Activated CD8-positive, alpha-beta memory T cell treated with anti-CD3 and anti-CD28 coated beads, Interleukin-2, amount 50 U/mL, for 1 hour (primary cell): ENCODE data around the gene ITGA2.

ENCODE experiments used
- DNase-seq: peaks from one replicate; pipeline ENCODE4 v3.0.0-alpha.2; 2020; ENCODE audit errors: extremely low read depth

The ITGA2 gene

GRCh38 chr5:53017794-53018391 is 28.7 kb downstream of the ITGA2 start:
- no peak for DNase-seq

DNA sequence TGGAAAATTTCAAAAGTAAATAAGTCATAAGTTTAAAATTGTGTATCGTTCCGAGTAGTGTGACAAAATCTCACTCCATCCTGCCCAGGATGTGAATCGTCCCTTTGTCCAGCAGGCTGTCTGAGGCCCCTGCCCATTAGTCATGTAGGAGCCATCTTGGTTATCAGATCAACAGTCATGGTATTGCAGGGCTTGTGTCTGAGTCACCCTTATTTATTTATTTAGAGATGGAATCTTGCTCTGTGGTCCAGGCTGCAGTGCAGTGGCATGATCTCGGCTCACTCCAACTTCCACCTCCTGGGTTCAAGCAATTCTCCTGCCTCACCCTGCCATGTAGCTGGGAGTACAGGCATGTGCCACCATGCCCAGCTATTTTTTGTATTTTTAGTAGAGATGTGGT is 30.2 kb downstream of the ITGA2 start:
- DNase-seq: no peak

DNA sequence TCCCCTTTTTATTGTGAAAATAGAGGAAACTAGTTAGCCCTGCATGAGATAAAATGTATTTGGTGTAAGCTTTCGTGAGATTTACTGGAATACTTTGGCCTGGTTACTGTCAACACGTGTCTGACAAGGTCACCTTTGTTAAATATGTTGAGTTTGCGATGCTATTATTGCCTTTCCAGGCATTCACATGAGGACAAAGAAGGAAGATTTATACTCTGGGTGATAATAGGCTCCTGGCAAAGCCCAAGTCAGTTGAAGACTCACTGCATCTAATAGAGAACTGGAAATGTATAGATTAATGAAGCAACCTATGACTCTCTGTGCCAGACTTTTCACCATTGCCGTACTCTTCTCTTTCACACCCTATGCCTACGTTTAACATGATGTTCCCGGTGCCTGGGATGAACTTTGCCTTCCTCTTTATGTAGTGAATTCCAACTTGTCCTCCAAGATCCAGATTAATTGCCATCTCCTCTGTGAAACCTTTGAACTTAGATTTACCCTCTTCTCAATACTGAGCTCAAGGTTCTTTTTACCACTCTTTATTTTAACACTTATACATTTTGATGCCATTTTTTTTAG is 33.9 kb downstream of the ITGA2 start:
- no peak for DNase-seq

GRCh38 chr5:53023969-53024368 is 34.8 kb downstream of the ITGA2 start:
- no peak for DNase-seq

DNA sequence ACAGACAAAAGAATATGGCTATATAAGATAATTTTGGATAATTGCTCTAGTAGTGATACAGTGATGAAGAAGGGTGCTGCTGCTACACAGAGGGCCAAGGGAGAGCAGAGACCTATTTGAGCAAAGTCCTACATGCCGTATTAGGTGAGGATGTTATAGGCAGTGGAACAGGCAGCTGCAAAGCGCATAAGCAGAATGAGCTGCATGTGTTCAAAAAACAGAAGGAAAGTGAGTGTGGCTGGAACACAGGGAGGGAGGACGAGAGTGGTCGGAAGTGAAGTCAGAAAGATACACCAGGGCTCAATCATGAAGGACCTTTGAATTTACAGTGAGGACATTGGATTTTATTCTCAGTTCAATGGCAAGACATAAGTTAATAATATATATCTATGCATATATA is 35.4 kb downstream of the ITGA2 start:
- no peak for DNase-seq

DNA sequence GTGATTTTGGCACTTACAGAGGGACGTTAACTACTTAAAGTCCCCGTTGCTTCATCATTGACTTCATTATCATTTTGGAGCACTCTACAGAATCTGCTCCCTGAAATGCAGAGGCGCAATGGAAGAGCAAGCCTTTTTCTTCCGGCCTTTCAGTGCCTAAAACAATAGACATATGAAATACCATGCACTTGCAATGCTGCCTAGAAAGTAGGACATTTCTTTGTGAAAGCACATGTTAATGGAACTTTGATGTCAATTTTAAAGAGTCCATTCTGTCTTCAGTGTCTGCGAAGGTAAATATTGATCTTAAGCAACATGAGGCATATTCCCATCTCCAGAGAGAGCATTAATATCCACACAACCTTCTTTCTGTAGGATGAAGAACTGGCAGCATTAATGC is 36.3 kb downstream of the ITGA2 start:
- DNase-seq: no peak

DNA sequence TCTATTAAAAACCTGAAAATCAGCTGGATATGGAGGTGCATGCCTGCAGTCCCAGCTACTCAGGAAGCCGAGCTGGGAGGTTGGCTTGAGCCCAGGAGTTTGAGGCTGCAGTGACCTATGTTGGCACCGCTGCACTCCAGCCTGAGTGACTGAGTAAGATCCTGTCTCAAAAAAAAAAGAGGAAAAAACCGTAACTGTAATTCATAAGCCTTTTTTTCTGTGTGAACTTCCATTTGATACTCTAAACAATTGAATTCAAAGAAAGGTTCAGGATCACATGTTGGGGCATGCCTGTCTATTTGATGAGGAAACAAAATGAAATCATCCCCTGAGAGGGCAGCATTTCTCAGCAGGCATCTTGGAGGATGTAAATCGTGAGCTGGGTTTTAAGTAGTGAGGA is 38.8 kb downstream of the ITGA2 start:
- no peak for DNase-seq

GRCh38 chr5:53029608-53030007 is 40.5 kb downstream of the ITGA2 start:
- no peak for DNase-seq

DNA sequence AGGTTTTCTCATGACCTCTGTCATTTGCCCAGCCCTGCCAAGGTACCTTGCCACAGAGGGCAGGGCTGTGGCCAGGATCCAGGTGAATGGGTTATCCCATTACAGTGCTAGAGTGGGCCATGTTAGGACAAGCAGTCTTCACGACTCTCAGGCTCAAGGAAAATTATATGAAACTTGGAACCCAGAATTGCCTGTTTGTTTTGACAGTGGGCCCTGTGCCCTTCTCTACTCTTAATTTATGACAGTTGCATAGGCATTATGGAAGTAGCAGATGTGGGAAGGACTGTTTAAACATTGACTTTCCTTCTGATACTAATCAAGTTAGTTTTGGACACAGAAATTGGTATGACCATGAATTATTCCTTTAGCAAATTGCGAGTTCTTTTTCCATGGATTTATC is 41.7 kb downstream of the ITGA2 start:
- no peak for DNase-seq

DNA sequence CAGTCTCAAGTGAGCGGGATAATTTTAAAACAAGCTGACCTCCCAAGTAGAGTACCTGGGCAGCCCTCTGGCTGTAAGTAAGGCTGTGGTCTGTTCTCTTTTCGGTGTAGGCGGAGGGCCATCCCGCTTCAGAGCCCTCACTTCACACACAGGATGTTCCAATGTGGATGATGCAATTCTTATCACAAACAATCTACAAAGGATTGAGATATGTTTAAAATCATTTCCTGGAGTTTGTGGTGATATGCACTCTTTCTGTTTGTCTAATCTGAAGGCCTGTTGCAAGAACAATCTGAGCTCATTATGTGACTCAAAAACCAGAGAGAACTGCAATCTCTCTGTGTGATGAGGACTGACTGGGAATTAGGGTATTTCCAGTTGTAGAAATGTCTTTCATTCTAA is 42.5 kb downstream of the ITGA2 start:
- DNase-seq: no peak

- DNase-seq: no peak
These were observed 43.0 kb downstream of the ITGA2 start for GRCh38 chr5:53032188-53032587.

DNA sequence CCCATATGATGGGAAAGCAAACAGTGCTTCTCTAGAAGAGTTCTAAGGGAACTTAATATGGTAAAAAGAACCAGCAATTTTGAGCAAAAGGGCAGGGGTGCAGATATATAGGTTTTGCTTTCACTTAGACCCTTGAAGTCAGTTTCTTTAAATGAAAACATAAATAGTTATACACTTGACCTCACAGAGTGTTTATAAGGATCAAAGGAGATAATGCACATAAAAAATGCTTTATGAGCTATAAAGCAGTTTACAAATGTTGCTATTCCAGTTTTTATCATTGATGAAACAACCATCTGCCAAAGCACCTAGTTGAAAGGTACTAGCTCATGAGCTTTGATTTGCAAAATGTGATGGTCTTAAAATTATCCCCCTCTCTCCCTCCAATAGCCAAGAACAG is 45.7 kb downstream of the ITGA2 start:
- no peak for DNase-seq

GRCh38 chr5:53035868-53036381 is 46.8 kb downstream of the ITGA2 start:
- no peak for DNase-seq

DNA sequence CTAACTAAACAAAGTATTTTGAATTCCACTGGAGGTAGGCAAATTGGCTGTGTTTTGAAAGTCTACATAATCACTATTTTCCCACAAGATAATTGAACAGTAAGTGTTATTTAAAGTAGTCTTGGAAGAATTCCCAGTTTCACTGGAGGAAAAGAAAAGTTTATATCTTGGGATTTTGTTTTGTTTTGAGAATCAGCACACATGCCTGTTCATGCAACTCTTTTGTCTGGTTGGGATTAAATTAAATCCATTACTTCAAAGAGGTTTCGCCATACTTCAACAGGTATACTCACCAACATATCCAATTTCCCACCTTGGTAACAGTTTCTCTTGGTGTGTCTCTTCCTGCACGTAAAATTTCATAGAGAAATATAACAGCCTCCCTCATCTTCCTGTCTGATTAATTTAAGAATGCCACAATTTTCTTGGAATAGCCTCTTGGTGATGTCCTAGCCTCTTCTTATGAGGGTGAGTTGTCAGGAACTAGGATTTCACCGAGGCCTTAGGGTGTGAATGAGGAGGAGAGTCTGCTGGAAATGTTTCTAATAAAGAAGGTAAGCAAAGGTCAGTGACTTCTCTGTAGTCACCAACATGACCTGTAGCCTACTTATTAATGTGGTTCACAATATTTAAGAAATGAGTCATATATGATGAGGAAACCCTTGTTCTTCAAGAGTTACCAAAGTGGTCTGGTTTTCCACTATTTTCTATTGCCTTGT is 48.1 kb downstream of the ITGA2 start:
- DNase-seq: no peak

DNA sequence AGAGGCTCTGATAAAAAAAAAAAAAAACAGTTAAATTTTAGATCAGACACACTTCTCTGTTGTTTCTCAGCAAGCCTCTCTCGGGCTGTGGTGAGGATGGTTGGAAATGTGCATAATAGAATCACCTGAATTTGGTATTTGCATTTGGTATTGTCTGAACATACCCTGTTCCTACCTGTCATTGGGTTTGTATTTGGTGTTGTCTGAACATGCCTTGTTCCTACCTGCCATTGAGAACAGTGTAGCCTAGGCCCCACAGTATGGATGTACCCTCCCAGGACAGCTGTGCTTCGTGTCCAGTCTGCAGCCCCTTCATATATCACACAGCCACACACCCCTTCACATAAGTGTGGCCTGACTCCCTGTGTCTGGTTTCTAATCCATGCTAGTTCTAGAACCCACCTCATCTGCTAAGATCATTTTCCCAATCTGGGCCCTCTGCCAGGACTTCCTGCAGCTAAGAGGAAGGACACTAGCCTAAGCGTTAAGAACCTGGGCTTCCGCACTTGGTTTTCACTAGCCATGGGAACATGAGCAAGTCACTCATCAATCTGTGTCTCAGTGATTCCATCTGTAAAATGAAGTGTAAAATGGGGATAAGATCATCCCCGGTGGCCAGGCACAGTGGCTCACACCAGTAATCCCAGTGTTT is 49.2 kb downstream of the ITGA2 start:
- no peak for DNase-seq

DNA sequence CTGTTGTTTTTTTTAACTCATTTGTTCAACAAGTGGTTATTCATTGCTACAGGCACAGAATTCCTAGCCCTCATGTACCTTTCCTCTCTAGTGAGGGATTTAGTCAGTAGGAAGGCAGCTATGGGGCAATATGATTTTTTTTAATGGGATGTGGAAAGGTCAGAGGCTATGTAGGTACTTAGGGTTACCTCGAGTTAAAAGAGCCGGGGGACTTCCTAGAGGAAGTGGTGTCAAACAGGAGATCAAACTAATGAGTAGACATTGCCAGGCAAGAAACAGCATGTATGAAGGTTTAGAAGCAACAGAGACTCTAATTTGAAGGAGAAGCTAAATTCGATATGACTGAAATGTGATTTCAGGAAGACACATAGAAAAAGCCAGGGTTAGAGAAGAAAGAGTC is 50.7 kb downstream of the ITGA2 start:
- DNase-seq: no peak

DNA sequence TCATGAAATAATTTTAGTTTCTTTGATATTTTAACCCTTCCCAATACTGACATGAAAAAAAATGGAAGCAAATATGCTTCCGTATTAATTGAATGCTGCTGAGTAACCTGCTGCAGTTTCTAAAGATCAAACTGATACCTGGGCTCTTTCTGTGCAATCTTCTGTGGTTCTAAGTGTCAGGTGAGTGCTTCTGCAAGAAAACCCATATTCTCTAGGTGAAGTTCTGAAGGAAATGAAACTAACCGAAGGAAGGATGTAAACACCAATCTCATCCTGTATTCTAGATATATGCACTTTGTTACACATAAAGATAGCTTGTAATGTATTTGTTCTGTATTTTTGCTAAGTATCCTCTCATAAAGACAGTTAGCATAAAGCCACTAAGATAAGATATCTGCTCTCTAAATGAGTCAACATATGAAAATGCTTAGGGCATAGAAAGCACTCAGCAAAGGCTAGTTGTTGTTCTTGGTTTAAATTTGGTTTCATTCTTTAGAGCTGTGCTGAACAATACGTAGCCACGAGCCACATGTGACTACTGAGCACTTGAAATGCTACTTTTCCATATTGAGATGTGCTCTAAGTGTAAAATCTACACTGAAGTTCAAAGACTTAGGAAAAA is 52.0 kb downstream of the ITGA2 start:
- DNase-seq: no peak

GRCh38 chr5:53041740-53042139 is 52.6 kb downstream of the ITGA2 start:
- no peak for DNase-seq

DNA sequence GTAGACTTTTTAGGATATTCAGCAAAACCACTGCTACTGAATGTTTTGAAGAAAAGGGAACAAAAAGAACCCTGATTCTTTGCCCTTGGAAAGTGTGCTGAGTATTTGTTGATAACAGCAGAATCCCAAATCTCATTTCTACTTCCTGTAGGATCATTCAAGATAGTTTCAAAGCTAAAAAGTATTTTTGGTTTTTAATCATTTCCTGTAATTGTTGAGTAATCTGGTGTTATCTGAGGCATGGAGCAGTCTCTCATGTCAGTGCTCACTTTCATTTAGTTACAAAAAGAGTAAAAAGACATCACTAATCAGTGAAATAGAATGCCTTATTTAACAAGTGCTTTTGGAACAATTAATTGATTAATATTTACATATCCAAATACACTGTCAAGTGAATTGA is 56.1 kb downstream of the ITGA2 start:
- DNase-seq: no peak

DNA sequence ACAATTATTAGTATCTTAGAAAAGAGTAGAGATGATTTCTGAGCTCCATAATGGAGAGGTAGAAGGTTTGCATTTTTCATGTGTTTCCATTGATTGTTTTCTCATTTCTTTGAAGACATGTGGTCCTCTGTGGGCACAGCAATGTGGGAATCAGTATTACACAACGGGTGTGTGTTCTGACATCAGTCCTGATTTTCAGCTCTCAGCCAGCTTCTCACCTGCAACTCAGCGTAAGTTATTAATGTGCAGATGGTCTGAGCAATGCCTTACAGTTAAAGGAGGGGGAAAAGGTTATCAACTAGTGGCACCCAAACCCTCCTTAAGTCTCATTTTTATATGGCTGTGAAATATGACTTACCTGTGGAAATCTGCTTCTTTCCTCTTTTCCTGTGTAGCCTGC is 59.1 kb downstream of the ITGA2 start:
- DNase-seq: no peak

GRCh38 chr5:53052499-53052898 is 63.3 kb downstream of the ITGA2 start:
- no peak for DNase-seq

GRCh38 chr5:53053364-53053763 is 64.2 kb downstream of the ITGA2 start:
- no peak for DNase-seq
